ENCODE results near the gene MYO5B. TPM values are rescaled to one million over a fixed set of nuclear protein-coding genes. Genes with fewer than 3 reads are reported as not detected.
A peak's percentile ranks its signal among the peaks of the same experiment; 100 is the strongest.

MYO5B gene
- total RNA-seq, 4 donors from 2014 or later, result 58.2 to 102 (median 89.9) TPM

DNA sequence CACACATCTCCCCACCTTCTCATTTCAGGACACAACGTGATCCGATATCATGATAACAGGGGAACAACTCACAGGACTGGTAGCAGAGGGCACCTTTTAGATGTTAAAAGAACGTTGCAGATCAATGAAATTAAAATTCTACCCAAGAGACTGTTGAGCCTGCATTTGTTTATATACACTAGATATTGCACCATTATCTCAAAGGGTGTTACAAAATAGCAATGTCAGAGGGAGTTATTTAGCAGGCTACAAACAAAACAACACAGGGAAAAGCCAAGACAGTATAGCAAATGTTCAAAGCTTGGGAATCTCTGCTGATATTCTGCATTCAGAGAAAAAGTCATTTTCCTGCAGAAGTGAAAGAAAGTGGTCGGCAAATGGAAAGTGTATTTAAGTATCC is 139.5 kb downstream of the MYO5B start:
- Histone ChIP-seq H3K9me3 (no peaks in the 10 kb centered on the region), H3K27me3 (no peaks in the 10 kb centered on the region), H3K4me1 (peaks cover 0 to 3% of the 10 kb centered on the region in 2 donors), H3K27ac (no peak overlapping the region), H3K4me3 (replicated peaks in 1 of 3) (no peak overlapping the region), H3K36me3 (no peaks in the 10 kb centered on the region)
- no peak for DNase-seq
- 82 to 83% methylated on average over 4 of the region's 4 CpGs for WGBS, 2 donors
- no peak for TF ChIP-seq POLR2A (IDR thresholded peaks at IDR 0.05)
- intact Hi-C loops (cut with DNase I), result no loop called here

DNA sequence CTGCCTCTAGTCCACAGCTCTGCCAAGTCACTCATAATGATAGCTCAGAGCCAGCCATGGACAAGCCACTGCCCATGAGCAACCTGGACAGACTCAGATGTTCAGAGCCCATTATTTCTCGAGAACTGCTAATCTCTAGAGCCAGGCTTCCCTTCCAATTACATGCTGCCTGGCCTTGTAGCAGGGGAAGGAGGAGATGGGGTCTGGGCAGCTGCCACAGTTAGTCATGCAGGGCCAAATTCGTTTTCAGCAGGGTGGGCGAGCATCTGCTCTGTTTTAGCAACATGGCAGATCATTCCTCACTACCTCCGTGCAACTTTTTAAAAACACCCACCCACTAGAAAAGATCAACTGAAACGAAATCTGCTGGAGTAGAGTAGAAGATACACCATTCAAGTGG is 141.8 kb downstream of the MYO5B start:
- WGBS, 2 donors, result 66 to 95% methylated on average over 5 of the region's 5 CpGs
- Histone ChIP-seq H3K4me1 (peaks cover 0 to 3% of the 10 kb centered on the region in 2 donors), H3K36me3 (no peaks in the 10 kb centered on the region), H3K27ac (no peak overlapping the region), H3K9me3 (no peaks in the 10 kb centered on the region), H3K27me3 (no peaks in the 10 kb centered on the region), H3K4me3 (replicated peaks in 1 of 3) (no peak overlapping the region)
- intact Hi-C loops (cut with DNase I), result no loop called here
- DNase-seq, result no peak
- TF ChIP-seq, protein P1, sequence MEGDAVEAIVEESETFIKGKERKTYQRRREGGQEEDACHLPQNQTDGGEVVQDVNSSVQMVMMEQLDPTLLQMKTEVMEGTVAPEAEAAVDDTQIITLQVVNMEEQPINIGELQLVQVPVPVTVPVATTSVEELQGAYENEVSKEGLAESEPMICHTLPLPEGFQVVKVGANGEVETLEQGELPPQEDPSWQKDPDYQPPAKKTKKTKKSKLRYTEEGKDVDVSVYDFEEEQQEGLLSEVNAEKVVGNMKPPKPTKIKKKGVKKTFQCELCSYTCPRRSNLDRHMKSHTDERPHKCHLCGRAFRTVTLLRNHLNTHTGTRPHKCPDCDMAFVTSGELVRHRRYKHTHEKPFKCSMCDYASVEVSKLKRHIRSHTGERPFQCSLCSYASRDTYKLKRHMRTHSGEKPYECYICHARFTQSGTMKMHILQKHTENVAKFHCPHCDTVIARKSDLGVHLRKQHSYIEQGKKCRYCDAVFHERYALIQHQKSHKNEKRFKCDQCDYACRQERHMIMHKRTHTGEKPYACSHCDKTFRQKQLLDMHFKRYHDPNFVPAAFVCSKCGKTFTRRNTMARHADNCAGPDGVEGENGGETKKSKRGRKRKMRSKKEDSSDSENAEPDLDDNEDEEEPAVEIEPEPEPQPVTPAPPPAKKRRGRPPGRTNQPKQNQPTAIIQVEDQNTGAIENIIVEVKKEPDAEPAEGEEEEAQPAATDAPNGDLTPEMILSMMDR (IDR thresholded peaks at IDR 0.05), result no peak
- TF ChIP-seq POLR2A (IDR thresholded peaks at IDR 0.05), result no peak

DNA sequence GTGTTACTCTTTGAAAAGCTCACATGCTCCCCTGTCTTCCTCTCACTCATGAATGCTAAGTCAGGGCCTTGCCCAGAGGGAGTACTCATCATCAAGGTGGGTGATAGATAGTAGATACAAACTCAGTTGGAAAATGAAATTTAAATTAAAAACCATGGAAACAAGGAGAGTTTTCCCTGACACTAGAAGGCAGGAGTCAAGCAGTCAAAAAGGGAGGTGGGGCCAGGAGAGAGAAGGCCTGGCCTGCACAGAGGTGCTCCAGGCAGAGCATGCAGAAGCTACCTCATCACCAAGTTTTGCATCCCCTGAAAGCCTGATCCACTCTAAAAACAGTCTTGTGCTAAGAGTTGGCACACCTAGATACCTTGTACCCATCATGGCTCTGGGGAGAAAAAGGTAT is 143.7 kb downstream of the MYO5B start:
- TF ChIP-seq, protein P1 (IDR thresholded peaks at IDR 0.05), result peak in 4 of 6 experiments; percentile 26 to 53 (median 34)
- TF ChIP-seq POLR2A (IDR thresholded peaks at IDR 0.05), result no peak
- Histone ChIP-seq H3K4me1 (peaks cover 0 to under 1% of the 10 kb centered on the region in 2 donors), H3K27me3 (no peaks in the 10 kb centered on the region), H3K4me3 (replicated peaks in 1 of 3) (no peak overlapping the region), H3K27ac (no peak overlapping the region), H3K9me3 (no peaks in the 10 kb centered on the region), H3K36me3 (no peaks in the 10 kb centered on the region)
- DNase-seq, result peak; percentile 30 to 37
- intact Hi-C loops (cut with DNase I), result no loop called here

DNA sequence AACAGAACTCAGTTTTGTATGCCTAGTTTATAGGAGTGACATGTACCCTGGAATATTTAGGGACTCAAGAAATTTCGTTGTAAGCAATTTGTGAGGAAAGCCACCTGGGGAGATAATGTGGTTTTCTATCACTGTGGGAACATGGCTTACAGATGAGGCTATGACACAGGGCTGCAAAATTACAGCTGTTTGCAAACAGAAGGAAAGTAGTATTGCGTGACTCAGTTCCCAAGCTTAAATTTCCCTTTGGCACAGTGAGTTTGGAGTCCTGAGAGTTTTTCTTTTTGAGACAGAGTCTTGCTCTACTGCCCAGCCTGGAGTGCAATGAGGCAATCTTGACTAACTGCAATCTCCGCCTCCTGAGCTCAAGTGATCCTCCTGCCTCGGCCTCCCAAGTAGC is 149.8 kb downstream of the MYO5B start:
- no peak overlapping the region for H3K4me3 ChIP-seq (replicated peaks in 1 of 3)
- TF ChIP-seq POLR2A (IDR thresholded peaks at IDR 0.05), result no peak
- TF ChIP-seq, protein P1 (IDR thresholded peaks at IDR 0.05), result no peak
- H3K9me3 ChIP-seq, result no peaks in the 10 kb centered on the region
- no peaks in the 10 kb centered on the region for H3K27me3 ChIP-seq
- DNase-seq, result no peak
- no peaks in the 10 kb centered on the region for H3K36me3 ChIP-seq
- no peak overlapping the region for H3K27ac ChIP-seq
- H3K4me1 ChIP-seq, result no peaks in the 10 kb centered on the region
- WGBS, 2 donors, result 88 to 89% methylated on average over 4 of the region's 4 CpGs
- intact Hi-C loops (cut with DNase I), result no loop called here

DNA sequence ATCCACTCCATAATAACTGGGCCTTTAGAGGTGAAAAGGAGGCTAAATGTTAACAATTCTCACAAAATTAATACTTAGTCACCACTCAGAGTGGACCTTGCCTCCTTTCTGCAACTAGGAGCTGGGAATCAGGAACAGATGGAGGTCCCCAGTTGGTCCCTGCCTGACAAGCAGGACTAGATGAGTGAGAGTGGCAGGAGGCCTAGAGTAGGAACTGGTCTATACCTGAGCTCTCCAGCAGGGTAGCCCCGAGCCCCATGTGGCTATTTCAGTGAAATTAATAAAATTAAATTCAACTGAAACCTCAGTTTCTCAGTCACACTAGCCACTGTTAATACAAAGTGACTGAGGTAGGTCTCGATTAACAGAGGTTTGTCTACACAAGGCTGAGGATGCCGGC is 150.5 kb downstream of the MYO5B start:
- intact Hi-C loops (cut with DNase I), result no loop called here

More for the DNA sequence above, 150.5 kb downstream of the MYO5B start:
- Histone ChIP-seq H3K36me3 (no peaks in the 10 kb centered on the region), H3K27me3 (no peaks in the 10 kb centered on the region), H3K27ac (no peak overlapping the region), H3K4me3 (replicated peaks in 1 of 3) (no peak overlapping the region), H3K4me1 (no peaks in the 10 kb centered on the region), H3K9me3 (no peaks in the 10 kb centered on the region)
- 71 to 82% methylated on average over 3 of the region's 3 CpGs for WGBS, 2 donors
- TF ChIP-seq, protein P1 (IDR thresholded peaks at IDR 0.05), result no peak
- TF ChIP-seq POLR2A (IDR thresholded peaks at IDR 0.05), result no peak
- DNase-seq, result no peak

Measured in thyroid gland (tissue), 4 donors.